ENCODE measurements around the gene TNS4.

The TNS4 gene

DNA sequence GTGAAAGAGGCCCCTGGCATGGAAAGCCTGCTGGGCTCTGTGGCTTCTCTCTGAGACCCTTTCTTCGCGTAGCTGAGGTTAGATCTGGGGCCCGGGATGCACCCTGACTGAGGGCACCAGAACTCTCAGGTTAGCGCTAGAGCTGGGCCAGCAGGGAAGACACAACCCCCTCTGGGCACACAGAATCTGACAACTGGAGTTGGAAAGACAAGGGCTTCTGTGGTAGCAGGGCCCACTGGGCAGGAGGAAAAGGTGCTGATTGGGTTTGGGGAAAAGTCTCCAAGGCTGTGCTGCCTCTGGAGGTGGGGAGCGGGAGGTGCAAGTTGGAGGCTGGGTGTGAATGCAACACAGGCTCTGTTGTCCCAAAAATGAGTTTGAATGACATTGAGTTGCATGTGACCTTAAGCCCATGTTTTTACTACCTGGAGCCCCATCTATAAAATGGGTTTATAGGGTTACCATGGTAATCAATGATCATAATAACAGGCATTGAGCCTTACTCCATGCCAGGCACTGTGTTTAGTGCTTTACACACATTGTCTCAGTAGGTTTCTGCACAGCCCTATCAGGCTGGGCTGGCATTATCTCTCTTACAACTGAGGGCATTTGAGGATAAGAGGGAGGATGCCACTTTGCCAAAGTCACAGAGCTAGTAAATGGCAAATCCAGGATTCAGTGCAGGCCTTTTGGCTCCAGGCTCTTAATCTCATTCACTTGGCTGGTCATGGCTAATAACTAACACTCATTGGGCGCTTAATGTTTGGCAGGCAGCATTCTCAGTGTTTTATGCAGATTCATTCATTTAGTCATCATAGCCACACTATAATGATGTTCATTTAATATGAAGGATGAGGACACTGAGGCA, 67.6 kb downstream of the TNS4 start:
- peak in 1 of 2 donors; percentile 24 for DNase-seq

DNA sequence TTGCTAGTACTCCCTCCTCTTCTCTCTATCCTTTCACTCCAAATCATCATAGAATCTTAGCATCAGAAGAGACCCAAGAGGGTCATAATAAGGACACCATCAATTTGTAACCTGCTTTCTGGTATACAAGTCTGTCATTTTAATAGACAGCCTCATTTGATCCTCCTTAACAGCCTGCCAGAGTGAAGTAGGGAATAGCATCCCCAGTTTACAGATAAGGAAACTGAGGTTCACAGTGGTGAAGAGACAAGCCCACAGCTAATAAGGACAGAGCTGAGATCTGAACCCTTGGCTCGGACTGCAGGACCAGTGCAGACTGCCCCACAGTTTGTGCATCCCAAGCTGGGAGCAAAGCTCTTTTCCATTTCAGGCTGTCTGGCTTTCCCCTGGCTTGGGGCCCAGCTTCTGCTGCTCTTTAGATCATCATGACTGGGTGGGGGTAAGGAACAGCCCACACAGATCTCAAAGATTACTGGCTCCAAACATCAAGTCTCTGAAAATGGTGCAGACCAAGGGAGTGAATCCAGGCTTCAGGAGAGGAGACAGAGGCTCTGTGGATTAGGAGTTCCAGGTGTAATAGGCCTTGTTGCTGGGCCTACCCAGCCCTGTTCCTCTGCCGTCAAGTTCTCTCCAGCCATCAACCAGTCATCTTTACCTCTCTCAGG, 68.4 kb downstream of the TNS4 start:
- DNase-seq = no peak

DNA sequence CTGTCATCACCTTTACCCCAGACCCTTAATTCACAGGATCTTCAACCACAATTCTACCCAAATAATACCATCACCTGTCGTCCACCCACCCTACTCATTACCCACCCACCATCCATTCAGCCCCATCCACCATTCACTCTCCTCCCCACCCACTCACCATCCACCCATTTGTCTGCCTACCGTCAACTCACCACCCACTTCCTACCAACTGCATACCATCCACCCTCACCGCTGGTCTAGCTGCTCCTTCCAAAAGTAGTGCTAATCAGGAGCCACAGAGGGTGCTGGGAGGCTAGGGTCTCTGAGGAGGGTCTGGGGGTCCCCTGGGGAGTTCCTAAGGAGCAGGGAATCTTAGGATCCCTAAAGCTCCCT, 70.2 kb downstream of the TNS4 start:
- DNase-seq = no peak

DNA sequence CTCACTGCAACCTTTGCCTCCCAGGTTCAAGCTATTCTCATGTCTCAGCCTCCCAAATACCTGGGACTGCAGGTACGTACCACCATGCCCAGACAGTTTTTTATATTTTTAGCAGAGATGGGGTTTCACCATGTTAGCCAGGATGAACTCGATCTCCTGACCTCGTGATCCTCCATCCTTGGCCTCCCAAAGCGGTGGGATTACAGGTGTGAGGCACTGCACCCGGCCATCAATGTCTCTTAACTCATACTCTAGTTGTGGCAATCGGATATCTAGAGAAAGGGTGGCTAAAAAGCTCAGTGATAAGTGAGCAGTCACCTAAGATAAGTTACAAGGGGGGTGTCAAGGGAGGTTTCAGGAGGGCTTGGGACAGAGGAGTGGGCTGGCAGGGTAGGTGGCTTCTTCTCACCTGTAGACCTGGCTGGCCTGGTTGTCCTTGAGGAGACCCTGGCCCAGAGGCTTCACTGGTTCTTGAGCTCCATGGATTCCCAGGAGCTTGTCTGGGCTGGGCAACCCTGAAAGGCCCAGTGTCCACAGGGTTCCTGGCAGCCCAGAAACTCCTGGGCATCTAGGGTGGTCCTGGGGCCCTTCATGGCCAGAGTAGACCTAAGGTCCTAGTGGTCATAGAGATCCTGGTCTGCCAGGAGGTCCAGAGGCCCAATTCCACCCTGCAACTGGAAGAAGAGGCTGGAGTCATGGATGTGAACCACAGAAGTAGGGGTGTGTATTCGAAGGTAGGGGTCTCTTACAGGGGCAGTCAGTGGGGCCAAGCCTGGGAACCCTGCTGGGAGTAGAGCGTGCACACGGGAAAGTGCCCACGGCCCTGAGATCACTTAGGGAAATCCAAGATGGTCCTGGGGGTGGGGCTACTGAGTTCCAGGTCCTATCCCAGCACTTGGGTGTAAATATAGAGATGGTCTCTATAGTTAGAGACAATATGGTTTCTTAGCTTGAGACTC, 70.9 kb downstream of the TNS4 start:
- no peak for DNase-seq

DNA sequence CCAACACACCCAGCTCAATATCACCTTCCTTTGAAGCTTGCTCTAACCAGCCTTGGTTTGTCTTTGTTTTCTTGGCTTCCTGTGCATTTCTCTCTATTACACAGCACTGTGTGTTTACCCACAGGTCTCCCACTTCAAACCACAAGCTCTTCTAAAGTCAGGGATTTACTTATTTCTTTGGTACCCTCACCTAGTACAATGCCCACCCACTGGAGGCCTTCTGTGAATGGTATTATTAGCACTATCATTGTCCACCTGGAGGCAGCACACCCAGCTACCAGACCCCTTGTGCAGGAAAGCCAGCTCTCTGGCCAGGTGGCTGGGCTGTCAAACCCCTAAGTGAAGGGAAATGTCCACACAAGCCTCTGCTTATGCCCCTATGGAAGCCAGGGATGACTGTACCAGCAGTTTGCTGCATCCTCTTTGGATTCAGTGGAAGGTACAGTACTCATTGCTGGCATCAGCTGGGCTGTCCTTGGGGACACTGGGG, 74.4 kb downstream of the TNS4 start:
- no peak for DNase-seq
